Caco-2 (cell line): Measurements from ENCODE around the gene MN1. TPM values are rescaled to one million over a fixed set of nuclear protein-coding genes. Genes with fewer than 3 reads are reported as not detected.

ENCODE experiments used
- BruUV-seq: library from RNA; stranded (reverse); fragments of 400-500 nt; replicated peaks from 2 replicates; lab custom pipeline; 2021; lab: Mats Ljungman, UMichigan
- CTCF ChIA-PET: fragments of 300-600 bp; sonication (Branson Sonifier 250); formaldehyde crosslinking; loops from one replicate; lab custom pipeline; 2022; ENCODE audit warnings: antibody characterized with exemption; lab: Charles Lee
- POLR2A ChIA-PET: fragments of 300-600 bp; sonication (Branson Sonifier 250); formaldehyde crosslinking; loops from one replicate; lab custom pipeline; 2022; ENCODE audit warnings: antibody characterized with exemption; lab: Charles Lee
- DNase-seq, 2 experiments: peaks; one replicate each; pipeline versions ENCODE4 v3.0.0 to v3.0.0-alpha.2; 2020 to 2022
- H3K27me3 ChIP-seq: replicated peaks from 2 replicates; pipeline ENCODE4 v1.6.0; 2011; ENCODE audit warnings: low read length; ENCODE audit not compliant: control insufficient read depth, insufficient read depth
- H3K36me3 ChIP-seq: 2 replicates; pipeline ENCODE4 v1.5.1; 2011; ENCODE audit warnings: low read length; ENCODE audit not compliant: control insufficient read depth, insufficient read depth
- H3K4me1 ChIP-seq: fragments of 250-450 bp; sonication (Bioruptor Pico); 2 replicates; pipeline ENCODE4 v1.5.1; 2020; ENCODE audit warnings: mild to moderate bottlenecking
- H3K4me3 ChIP-seq: 2 replicates; pipeline ENCODE4 v1.5.1; 2011; ENCODE audit warnings: low read depth, mild to moderate bottlenecking, control low read depth, low read length
- H3K9me3 ChIP-seq: fragments of 250-450 bp; sonication (Bioruptor Pico); 2 replicates; pipeline ENCODE4 v1.5.1; 2020; ENCODE audit warnings: mild to moderate bottlenecking, moderate library complexity
- H3K27ac Mint-ChIP-seq: one replicate; pipeline ENCODE4 v1.8.0; 2022; ENCODE audit warnings: mixed read lengths; ENCODE audit not compliant: unreplicated experiment
- H3K27me3 Mint-ChIP-seq: one replicate; pipeline ENCODE4 v1.8.0; 2022; ENCODE audit warnings: mixed read lengths; ENCODE audit not compliant: insufficient read depth, unreplicated experiment
- H3K36me3 Mint-ChIP-seq: one replicate; pipeline ENCODE4 v1.8.0; 2022; ENCODE audit warnings: mild to moderate bottlenecking, mixed read lengths; ENCODE audit not compliant: insufficient read depth, unreplicated experiment
- H3K4me1 Mint-ChIP-seq: one replicate; pipeline ENCODE4 v1.8.0; 2022; ENCODE audit warnings: low read depth, mixed read lengths; ENCODE audit not compliant: unreplicated experiment
- H3K4me3 Mint-ChIP-seq: one replicate; pipeline ENCODE4 v1.8.0; 2022; ENCODE audit warnings: mild to moderate bottlenecking, moderate library complexity, mixed read lengths; ENCODE audit not compliant: unreplicated experiment
- H3K9me3 Mint-ChIP-seq: one replicate; pipeline ENCODE4 v1.8.0; 2022; ENCODE audit warnings: mixed read lengths; ENCODE audit not compliant: unreplicated experiment
- CTCF ChIP-seq, 2 experiments: fragments of 200-600 bp in 1 of 2; IDR thresholded peaks; 1 replicate in 1 of 2; 2 replicates in 1 of 2; pipeline versions ENCODE4 v1.5.1 to v1.8.0; 2011 to 2022; ENCODE audit warnings: antibody characterized with exemption in 1 of 2, control low read depth in 1 of 2, inconsistent platforms in 1 of 2, low read depth in 1 of 2, low read length in 1 of 2, mild to moderate bottlenecking in 1 of 2, moderate library complexity in 1 of 2; ENCODE audit not compliant: insufficient read depth in 1 of 2, severe bottlenecking in 1 of 2, unreplicated experiment in 1 of 2
- intact Hi-C: fragments of 100-400 bp; cut with micrococcal nuclease; formaldehyde crosslinking; loops from one replicate; pipeline ENCODE4 v1.10.0; 2022; ENCODE audit not compliant: unreplicated experiment
- total RNA-seq: library from RNA; stranded (reverse); gene quantifications from 2 replicates; pipeline ENCODE4 v1.2.3, GENCODE V29; 2022

MN1 gene
- total RNA-seq, 1 experiment from 2014 or later, result 0.32 TPM

- Histone ChIP-seq H3K9me3 (no peaks in the 10 kb centered on the region), H3K36me3 (no peaks in the 10 kb centered on the region), H3K4me1 (no peaks in the 10 kb centered on the region), H3K27me3 (no peaks in the 10 kb centered on the region), H3K4me3 (no peak overlapping the region)
- H3K4me3 Mint-ChIP-seq, result no peak overlapping the region
- CTCF ChIA-PET, result no interaction called here
- intact Hi-C loops, result no loop called here
- peaks cover 3% of the 10 kb centered on the region for H3K27me3 Mint-ChIP-seq
- no peak overlapping the region for H3K27ac Mint-ChIP-seq
- H3K36me3 Mint-ChIP-seq, result peaks cover 5% of the 10 kb centered on the region
- no peaks in the 10 kb centered on the region for H3K9me3 Mint-ChIP-seq
- POLR2A ChIA-PET, result no interaction called here
- no peak for TF ChIP-seq CTCF (IDR thresholded peaks at IDR 0.05; ENCODE audit: insufficient read depth in 1 of 2, low read depth in 1 of 2, low read length in 1 of 2, severe bottlenecking in 1 of 2, unreplicated experiment in 1 of 2)
- no peak for DNase-seq
- no peaks in the 10 kb centered on the region for H3K4me1 Mint-ChIP-seq
- BruUV-seq, result no TSS peak
Observed at GRCh38 chr22:27764722-27765236, 36.8 kb downstream of the MN1 start.

GRCh38 chr22:27761665-27762064 lies 39.9 kb downstream of the MN1 start:
- Mint-ChIP-seq H3K36me3 (peaks cover 5% of the 10 kb centered on the region), H3K4me1 (no peaks in the 10 kb centered on the region), H3K9me3 (no peaks in the 10 kb centered on the region), H3K27me3 (no peaks in the 10 kb centered on the region), H3K27ac (no peak overlapping the region), H3K4me3 (no peak overlapping the region)
- ChIA-PET CTCF (no interaction called here), POLR2A (no interaction called here)
- intact Hi-C loops, result no loop called here
- DNase-seq, result no peak
- no peaks in the 10 kb centered on the region for H3K27me3 ChIP-seq
- H3K4me1 ChIP-seq, result peaks cover 8% of the 10 kb centered on the region; the same call in 1 of the 2 replicates
- no peaks in the 10 kb centered on the region for H3K36me3 ChIP-seq
- no peak overlapping the region for H3K4me3 ChIP-seq
- no TSS peak for BruUV-seq
- no peaks in the 10 kb centered on the region for H3K9me3 ChIP-seq
- no peak for TF ChIP-seq CTCF (IDR thresholded peaks at IDR 0.05; ENCODE audit: insufficient read depth in 1 of 2, low read depth in 1 of 2, low read length in 1 of 2, severe bottlenecking in 1 of 2, unreplicated experiment in 1 of 2)

GRCh38 chr22:27761000-27761399 lies 40.6 kb downstream of the MN1 start:
- no peaks in the 10 kb centered on the region for H3K27me3 Mint-ChIP-seq
- no peak overlapping the region for H3K4me3 Mint-ChIP-seq
- intact Hi-C loops, result no loop called here
- Histone ChIP-seq H3K9me3 (no peaks in the 10 kb centered on the region), H3K4me1 (peaks cover 8% of the 10 kb centered on the region; the same call in 1 of the 2 replicates), H3K27me3 (no peaks in the 10 kb centered on the region), H3K4me3 (no peak overlapping the region), H3K36me3 (no peaks in the 10 kb centered on the region)
- no TSS peak for BruUV-seq
- no peaks in the 10 kb centered on the region for H3K9me3 Mint-ChIP-seq
- peaks cover 5% of the 10 kb centered on the region for H3K36me3 Mint-ChIP-seq
- DNase-seq, result no peak
- CTCF ChIA-PET, result no interaction called here
- no peaks in the 10 kb centered on the region for H3K4me1 Mint-ChIP-seq
- POLR2A ChIA-PET, result no interaction called here
- no peak overlapping the region for H3K27ac Mint-ChIP-seq
- TF ChIP-seq CTCF (IDR thresholded peaks at IDR 0.05; ENCODE audit: insufficient read depth in 1 of 2, low read depth in 1 of 2, low read length in 1 of 2, severe bottlenecking in 1 of 2, unreplicated experiment in 1 of 2), result no peak
